Endothelial cell (in vitro differentiated cells): ENCODE measurements around the gene HOXB8. TPM values are rescaled to one million over a fixed set of nuclear protein-coding genes. Genes with fewer than 3 reads are reported as not detected.

ENCODE experiments used
- DNase-seq: peaks from one replicate; pipeline ENCODE4 v3.0.0; 2021; ENCODE audit warnings: low spot score
- H3K27ac Mint-ChIP-seq: one replicate; pipeline ENCODE4 v1.8.0; 2021; ENCODE audit warnings: mixed read lengths, inconsistent platforms; ENCODE audit not compliant: unreplicated experiment
- H3K27me3 Mint-ChIP-seq: one replicate; pipeline ENCODE4 v1.8.0; 2021; ENCODE audit warnings: mild to moderate bottlenecking, moderate library complexity, mixed read lengths, inconsistent platforms; ENCODE audit not compliant: unreplicated experiment
- H3K36me3 Mint-ChIP-seq: one replicate; pipeline ENCODE4 v1.8.0; 2021; ENCODE audit warnings: mild to moderate bottlenecking, low read depth, mixed read lengths, inconsistent platforms; ENCODE audit not compliant: unreplicated experiment
- H3K4me1 Mint-ChIP-seq: one replicate; pipeline ENCODE4 v1.8.0; 2021; ENCODE audit warnings: mild to moderate bottlenecking, mixed read lengths, inconsistent platforms; ENCODE audit not compliant: unreplicated experiment
- H3K4me3 Mint-ChIP-seq: one replicate; pipeline ENCODE4 v1.8.0; 2021; ENCODE audit warnings: mild to moderate bottlenecking, mixed read lengths, inconsistent platforms; ENCODE audit not compliant: unreplicated experiment
- H3K9me3 Mint-ChIP-seq: one replicate; pipeline ENCODE4 v1.8.0; 2021; ENCODE audit warnings: mixed read lengths, inconsistent platforms; ENCODE audit not compliant: unreplicated experiment
- CTCF ChIP-seq: fragments of 200-600 bp; sonication (generic); IDR thresholded peaks from one replicate; pipeline ENCODE4 v1.5.0; 2021; ENCODE audit warnings: antibody characterized with exemption; ENCODE audit not compliant: unreplicated experiment
- total RNA-seq: library from RNA; stranded (reverse); fragmentation: NEBNext Ultra II Directional; extraction: Animal tissue kit (Norgen Biotek cat#: 25700); gene quantifications from one replicate; pipeline ENCODE4 v1.2.1, GENCODE V29; 2021; ENCODE audit not compliant: unreplicated experiment

The HOXB8 gene
- total RNA-seq, 1 donor from 2014 or later, result 0.15 TPM

- Mint-ChIP-seq H3K4me3 (peak overlapping the region; percentile 80), H3K27me3 (peaks cover 40% of the 10 kb centered on the region), H3K36me3 (peaks cover 6% of the 10 kb centered on the region), H3K9me3 (no peaks in the 10 kb centered on the region), H3K27ac (no peak overlapping the region), H3K4me1 (peaks cover 63% of the 10 kb centered on the region)
- no peak for DNase-seq
- no peak for TF ChIP-seq CTCF
Observed at GRCh38 chr17:48575673-48576478, 39.2 kb downstream of the HOXB8 start.

GRCh38 chr17:48575066-48575582 lies 40.0 kb downstream of the HOXB8 start:
- Mint-ChIP-seq H3K27ac (no peak overlapping the region), H3K4me1 (peaks cover 61% of the 10 kb centered on the region), H3K27me3 (peaks cover 38% of the 10 kb centered on the region), H3K4me3 (no peak overlapping the region), H3K9me3 (no peaks in the 10 kb centered on the region), H3K36me3 (peaks cover 6% of the 10 kb centered on the region)
- no peak for DNase-seq
- TF ChIP-seq CTCF, result no peak

GRCh38 chr17:48574505-48575065 lies 40.5 kb downstream of the HOXB8 start:
- no peaks in the 10 kb centered on the region for H3K9me3 Mint-ChIP-seq

GRCh38 chr17:48571826-48572417 lies 43.2 kb downstream of the HOXB8 start:
- H3K4me3 Mint-ChIP-seq, result peak overlapping the region; percentile 6
- no peak for TF ChIP-seq CTCF
- DNase-seq, result no peak
- H3K9me3 Mint-ChIP-seq, result no peaks in the 10 kb centered on the region
- H3K27ac Mint-ChIP-seq, result no peak overlapping the region
- peaks cover 6% of the 10 kb centered on the region for H3K36me3 Mint-ChIP-seq
- peaks cover 60% of the 10 kb centered on the region for H3K4me1 Mint-ChIP-seq
- H3K27me3 Mint-ChIP-seq, result peaks cover 25% of the 10 kb centered on the region

More at GRCh38 chr17:48574505-48575065, 40.5 kb downstream of the HOXB8 start:
- DNase-seq, result no peak
- H3K36me3 Mint-ChIP-seq, result peaks cover 6% of the 10 kb centered on the region
- H3K27me3 Mint-ChIP-seq, result peaks cover 34% of the 10 kb centered on the region
- no peak overlapping the region for H3K27ac Mint-ChIP-seq
- no peak for TF ChIP-seq CTCF
- peaks cover 64% of the 10 kb centered on the region for H3K4me1 Mint-ChIP-seq
- no peak overlapping the region for H3K4me3 Mint-ChIP-seq
